ENCODE results near the gene TM9SF3. TPM values are rescaled to one million over a fixed set of nuclear protein-coding genes. Genes with fewer than 3 reads are reported as not detected.

The TM9SF3 gene
- total and polyA plus RNA-seq, 8 donors: 28.6 to 343 (median 72.2) TPM

- intact Hi-C loops (cut with DNase I; ENCODE audit: low total_unique reads): no loop called here
- WGBS, 5 donors: 78 to 97% (median 87%) methylated on average over 2 of the region's 2 CpGs
- DNase-seq: no peak
- no peak overlapping the region for H3K4me3 ChIP-seq
- no peaks in the 10 kb centered on the region for H3K36me3 ChIP-seq
- peaks cover 0 to 2% (median 0%) of the 10 kb centered on the region in 3 donors for H3K27me3 ChIP-seq
- TF ChIP-seq POLR2A (IDR thresholded peaks at IDR 0.05): no peak
- no peak for TF ChIP-seq EP300 (IDR thresholded peaks at IDR 0.05)
- no peak for TF ChIP-seq CTCF (IDR thresholded peaks at IDR 0.05)
- TF ChIP-seq POLR2AphosphoS5 (IDR thresholded peaks at IDR 0.05): no peak
- H3K9me3 ChIP-seq: no peaks in the 10 kb centered on the region
- no peaks in the 10 kb centered on the region for H3K4me1 ChIP-seq
- no peak overlapping the region for H3K27ac ChIP-seq
Measured at GRCh38 chr10:96493254-96493653, 93.6 kb downstream of the TM9SF3 start.

- no peak for TF ChIP-seq POLR2A (IDR thresholded peaks at IDR 0.05)
- no peak for TF ChIP-seq EP300 (IDR thresholded peaks at IDR 0.05)
- TF ChIP-seq CTCF (IDR thresholded peaks at IDR 0.05): peak in 2 of 7 experiments; percentile 14 to 44
- TF ChIP-seq POLR2AphosphoS5 (IDR thresholded peaks at IDR 0.05): no peak
- 56 to 69% (median 57%) methylated on average over 3 of the region's 3 CpGs for WGBS, 5 donors
- Histone ChIP-seq H3K4me3 (no peak overlapping the region), H3K27me3 (peaks cover 0 to 19% (median 0%) of the 10 kb centered on the region in 3 donors), H3K36me3 (no peaks in the 10 kb centered on the region), H3K27ac (no peak overlapping the region), H3K4me1 (no peaks in the 10 kb centered on the region), H3K9me3 (no peaks in the 10 kb centered on the region)
- peak in 1 of 2 donors; percentile 22 for DNase-seq
- intact Hi-C loops (cut with DNase I; ENCODE audit: low total_unique reads): no loop called here
Measured at GRCh38 chr10:96491303-96491702, 95.5 kb downstream of the TM9SF3 start.

GRCh38 chr10:96488161-96488935 is 98.5 kb downstream of the TM9SF3 start:
- TF ChIP-seq POLR2A (IDR thresholded peaks at IDR 0.05): no peak
- no peak for TF ChIP-seq CTCF (IDR thresholded peaks at IDR 0.05)
- TF ChIP-seq EP300 (IDR thresholded peaks at IDR 0.05): no peak
- TF ChIP-seq POLR2AphosphoS5 (IDR thresholded peaks at IDR 0.05): no peak
- H3K27me3 ChIP-seq: peaks cover 0 to 19% (median 0%) of the 10 kb centered on the region in 3 donors
- intact Hi-C loops (cut with DNase I; ENCODE audit: low total_unique reads): no loop called here
- no peaks in the 10 kb centered on the region for H3K36me3 ChIP-seq
- no peaks in the 10 kb centered on the region for H3K9me3 ChIP-seq
- no peak overlapping the region for H3K27ac ChIP-seq
- WGBS, 5 donors: 85 to 92% (median 89%) methylated on average over 13 to 14 of the region's 14 CpGs
- no peaks in the 10 kb centered on the region for H3K4me1 ChIP-seq
- no peak overlapping the region for H3K4me3 ChIP-seq
- DNase-seq: no peak

GRCh38 chr10:96482815-96483588 is 103.8 kb downstream of the TM9SF3 start:
- Histone ChIP-seq H3K27ac (no peak overlapping the region), H3K9me3 (no peaks in the 10 kb centered on the region), H3K36me3 (no peaks in the 10 kb centered on the region), H3K4me1 (no peaks in the 10 kb centered on the region), H3K27me3 (peaks cover 0 to 28% (median 0%) of the 10 kb centered on the region in 3 donors), H3K4me3 (no peak overlapping the region)
- WGBS, 5 donors: 64 to 69% (median 67%) methylated on average over 4 of the region's 4 CpGs
- TF ChIP-seq POLR2A (IDR thresholded peaks at IDR 0.05): no peak
- TF ChIP-seq POLR2AphosphoS5 (IDR thresholded peaks at IDR 0.05): no peak
- intact Hi-C loops (cut with DNase I; ENCODE audit: low total_unique reads): no loop called here
- DNase-seq: no peak
